Measurements from ENCODE around the gene GABARAPL2. TPM values are rescaled to one million over a fixed set of nuclear protein-coding genes. Genes with fewer than 3 reads are reported as not detected.

The GABARAPL2 gene
- total RNA-seq, 1 experiment from 2014 or later = 56.2 TPM

- intact Hi-C loops (cut with micrococcal nuclease; ENCODE audit: unreplicated experiment) = no loop called here
- Histone ChIP-seq H3K9me3 (ENCODE audit: control insufficient read depth, insufficient read depth, low read depth, low read length) (no peaks in the 10 kb centered on the region), H3K36me3 (ENCODE audit: control insufficient read depth, insufficient read depth, low read length) (peaks cover 9% of the 10 kb centered on the region), H3K4me1 (ENCODE audit: control insufficient read depth, insufficient read depth, low read length) (peaks cover 7% of the 10 kb centered on the region), H3K27ac (ENCODE audit: low read length) (no peak overlapping the region), H3K27me3 (ENCODE audit: control insufficient read depth, insufficient read depth, low read length) (no peaks in the 10 kb centered on the region), H3K4me3 (ENCODE audit: low read depth in 2 of 2, low read length in 2 of 2) (no peak overlapping the region)
- ChIA-PET CTCF (no interaction called here), POLR2A (no interaction called here)
- DNase-seq (ENCODE audit: low read depth, low spot score) (no peak), ATAC-seq (no peak)
- TF ChIP-seq TCF7L2 (IDR thresholded peaks at IDR 0.05; ENCODE audit: low read depth, low read length) (no peak), REST (IDR thresholded peaks at IDR 0.05; ENCODE audit: insufficient read depth in 1 of 2, low read depth in 2 of 2, low read length in 1 of 2) (no peak), CTCF (IDR thresholded peaks at IDR 0.05) (no peak), SIN3A (IDR thresholded peaks at IDR 0.05; ENCODE audit: borderline replicate concordance, insufficient read depth, low read depth, low read length) (no peak), POLR2AphosphoS5 (IDR thresholded peaks at IDR 0.05; ENCODE audit: low read depth, low read length) (no peak)
- no TSS peak for BruUV-seq (replicated peaks)
- in situ Hi-C loops (cut with HindIII; ENCODE audit: low pct_unique_long_range_greater_than_20kb, low sequenced_read_pairs) = no loop called here
Observed at GRCh38 chr16:75618780-75619179, 52.6 kb downstream of the GABARAPL2 start.

DNA sequence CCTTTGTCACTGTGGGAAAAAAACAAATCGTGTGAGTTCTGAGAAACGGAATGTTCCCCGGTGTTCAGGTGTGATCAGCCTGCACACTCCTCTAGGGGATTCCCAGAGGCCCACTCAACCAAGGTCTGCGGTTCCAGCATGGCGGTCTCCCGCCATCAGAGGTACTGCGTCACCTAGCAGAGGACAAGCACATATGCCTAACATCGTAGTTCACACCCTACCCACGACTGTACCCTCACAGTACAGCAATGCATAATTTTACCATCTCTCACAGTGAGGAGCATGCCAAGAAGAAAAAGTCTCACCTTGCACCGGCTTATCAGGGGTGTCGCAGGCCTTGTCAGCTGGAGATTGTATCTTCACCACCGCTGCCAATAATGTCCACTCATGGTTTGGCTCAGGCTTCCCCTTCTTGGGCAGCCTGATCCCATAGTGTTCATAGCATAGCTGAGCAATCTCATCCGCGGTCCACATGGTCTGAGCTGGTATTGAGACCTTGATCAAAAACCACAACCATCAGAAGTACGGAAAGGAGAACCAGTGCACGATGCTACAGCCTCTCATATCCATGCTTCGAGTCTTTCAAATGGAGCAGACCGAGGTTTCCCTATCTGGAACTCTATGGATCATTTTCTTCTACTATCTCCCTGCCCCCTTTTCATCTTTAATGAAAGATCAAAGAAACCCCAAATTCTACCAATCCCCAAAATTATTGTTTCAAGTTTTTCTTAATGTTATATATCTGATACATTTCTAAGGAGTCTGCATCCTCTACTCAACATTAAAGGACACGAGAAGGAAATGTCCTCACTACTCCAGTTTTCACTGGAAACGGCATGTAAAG, 54.4 kb downstream of the GABARAPL2 start:
- TF ChIP-seq CTCF (IDR thresholded peaks at IDR 0.05) (no peak), TCF7L2 (IDR thresholded peaks at IDR 0.05; ENCODE audit: low read depth, low read length) (no peak), REST (IDR thresholded peaks at IDR 0.05; ENCODE audit: insufficient read depth in 1 of 2, low read depth in 2 of 2, low read length in 1 of 2) (no peak), POLR2AphosphoS5 (IDR thresholded peaks at IDR 0.05; ENCODE audit: low read depth, low read length) (no peak), SIN3A (IDR thresholded peaks at IDR 0.05; ENCODE audit: borderline replicate concordance, insufficient read depth, low read depth, low read length) (no peak)
- CTCF ChIA-PET = no interaction called here
- intact Hi-C loops (cut with micrococcal nuclease; ENCODE audit: unreplicated experiment) (loop anchor here (5.0 kb wide), 1 partner anchor 148 kb away; no protein-coding TSS in a partner anchor), in situ Hi-C loops (cut with HindIII; ENCODE audit: low pct_unique_long_range_greater_than_20kb, low sequenced_read_pairs) (no loop called here)
- Histone ChIP-seq H3K4me3 (ENCODE audit: low read depth in 2 of 2, low read length in 2 of 2) (no peak overlapping the region), H3K27me3 (ENCODE audit: control insufficient read depth, insufficient read depth, low read length) (no peaks in the 10 kb centered on the region), H3K9me3 (ENCODE audit: control insufficient read depth, insufficient read depth, low read depth, low read length) (no peaks in the 10 kb centered on the region), H3K36me3 (ENCODE audit: control insufficient read depth, insufficient read depth, low read length) (peaks cover 7% of the 10 kb centered on the region), H3K27ac (ENCODE audit: low read length) (no peak overlapping the region), H3K4me1 (ENCODE audit: control insufficient read depth, insufficient read depth, low read length) (peaks cover 7% of the 10 kb centered on the region)
- DNase-seq (ENCODE audit: low read depth, low spot score) = no peak
- ATAC-seq = no peak
- POLR2A ChIA-PET = interaction anchor here (0.6 kb wide), 1 partner anchor 35 kb away, joined by 6 read pairs; no protein-coding TSS in a partner anchor
- BruUV-seq (replicated peaks) = no TSS peak

Data from Panc1 (cell line).